AG09309 (cell line): ENCODE measurements around the gene SETBP1.

Source experiments
- DNase-seq: peaks from one replicate; pipeline ENCODE4 v3.0.0-alpha.2; 2010; ENCODE audit warnings: low read depth
- H3K4me3 ChIP-seq: 2 replicates; pipeline ENCODE4 v1.5.1; 2011; ENCODE audit warnings: mild to moderate bottlenecking, low read depth, low read length, moderate library complexity; ENCODE audit not compliant: control insufficient read depth
- CTCF ChIP-seq: IDR thresholded peaks from 2 replicates; pipeline ENCODE4 v1.5.1; 2011; ENCODE audit warnings: mild to moderate bottlenecking, low read depth, low read length, inconsistent platforms; ENCODE audit not compliant: insufficient read depth, control insufficient read depth; ENCODE audit errors: missing control alignments

Gene SETBP1

DNA sequence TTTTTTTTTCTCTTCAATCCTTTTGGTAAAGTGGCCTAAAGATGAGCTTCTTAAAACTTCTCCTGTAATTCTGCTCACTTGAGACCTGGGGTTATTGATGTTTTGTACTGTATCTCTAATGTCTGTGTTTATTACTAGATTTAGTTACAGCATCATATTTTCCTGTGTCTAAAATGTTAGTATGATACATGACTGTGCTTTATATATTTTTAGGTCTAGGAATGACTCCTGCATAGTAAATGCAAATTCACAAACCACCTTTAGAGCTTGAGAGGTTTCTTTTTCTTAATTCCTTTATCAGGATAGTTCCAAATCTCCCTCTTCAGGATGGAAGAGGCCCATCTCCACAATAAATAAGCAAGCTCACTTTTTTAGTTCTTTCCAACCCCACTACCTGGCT is 197.6 kb downstream of the SETBP1 start:
- H3K4me3 ChIP-seq, result no peak overlapping the region
- no peak for DNase-seq
- no peak for TF ChIP-seq CTCF

DNA sequence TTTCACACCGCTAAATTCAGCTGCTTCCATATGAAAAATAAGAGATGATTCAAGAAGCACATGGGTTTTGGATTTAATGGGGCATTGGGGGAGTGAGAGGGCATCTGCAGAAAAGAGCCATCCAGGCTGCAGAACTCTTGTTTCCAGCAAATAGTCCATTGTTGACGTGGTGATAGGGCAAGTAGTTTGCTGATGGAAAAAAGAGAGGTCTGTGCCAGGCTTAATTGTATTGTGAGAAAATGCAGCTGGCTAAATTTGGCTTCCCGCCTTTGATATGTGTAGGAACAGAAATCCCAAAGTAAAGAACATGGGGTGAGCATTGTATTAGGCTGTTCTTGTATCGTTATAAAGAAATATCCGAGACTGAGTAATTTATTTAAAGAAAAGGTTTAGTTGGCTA is 199.5 kb downstream of the SETBP1 start:
- no peak for DNase-seq
- no peak overlapping the region for H3K4me3 ChIP-seq
- no peak for TF ChIP-seq CTCF

DNA sequence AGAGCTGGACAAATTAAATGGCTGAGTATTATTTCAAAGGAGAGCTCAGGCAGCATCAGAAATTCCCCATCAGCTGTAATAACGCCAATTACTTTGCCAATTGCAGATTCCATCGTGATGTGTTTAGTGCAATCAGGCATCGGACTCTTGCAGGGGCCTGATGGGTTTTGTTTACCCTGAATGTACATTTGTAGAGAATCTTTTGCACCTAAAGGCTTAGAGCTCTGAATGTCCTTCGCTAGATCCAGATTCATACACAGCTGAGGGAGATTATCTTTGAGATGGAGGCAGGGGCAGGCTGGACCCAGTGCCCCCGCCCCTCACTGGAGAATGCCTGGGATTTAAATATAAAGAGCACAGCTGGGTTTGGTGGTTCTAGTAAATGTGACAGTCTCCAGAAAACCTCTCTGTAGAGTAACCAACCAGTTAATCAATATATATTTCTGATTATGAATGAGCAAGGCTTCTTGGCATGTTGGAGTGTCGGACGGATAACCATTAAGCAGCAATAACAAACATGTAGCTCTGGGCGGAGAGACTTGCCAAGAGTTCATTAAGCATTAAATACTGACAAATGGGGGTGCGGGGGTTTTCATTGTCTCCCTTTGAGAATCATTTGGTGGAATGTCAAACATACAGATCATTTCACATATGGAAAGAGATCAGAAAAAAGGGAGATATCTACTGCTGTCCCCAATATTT is 200.9 kb downstream of the SETBP1 start:
- no peak for DNase-seq
- no peak overlapping the region for H3K4me3 ChIP-seq
- TF ChIP-seq CTCF, result no peak

GRCh38 chr18:44882163-44882868 is 201.6 kb downstream of the SETBP1 start:
- H3K4me3 ChIP-seq, result no peak overlapping the region

DNA sequence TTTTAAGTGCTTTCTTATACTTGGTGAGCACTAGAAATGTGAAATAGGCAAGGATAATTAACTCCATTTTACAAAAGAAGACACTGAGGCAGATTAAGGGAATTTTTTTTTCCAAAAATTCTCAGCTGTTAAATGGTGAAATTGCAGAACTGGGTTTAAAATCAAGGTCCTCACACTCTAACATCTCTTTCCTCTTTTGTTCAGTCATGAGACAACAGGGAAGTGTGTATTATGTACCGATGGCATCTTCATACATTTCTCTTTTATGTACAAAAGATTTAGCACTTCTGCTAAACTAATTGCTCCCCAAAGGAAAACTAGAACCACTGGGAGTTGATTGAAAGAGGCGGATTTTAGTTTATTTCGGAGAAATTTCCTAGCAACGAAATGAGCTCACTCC is 203.0 kb downstream of the SETBP1 start:
- DNase-seq, result no peak
- TF ChIP-seq CTCF, result no peak
- no peak overlapping the region for H3K4me3 ChIP-seq

More at GRCh38 chr18:44882163-44882868, 201.6 kb downstream of the SETBP1 start:
- no peak for DNase-seq
- no peak for TF ChIP-seq CTCF

- H3K4me3 ChIP-seq, result no peak overlapping the region
- DNase-seq, result no peak
- no peak for TF ChIP-seq CTCF
Observed at GRCh38 chr18:44884431-44884830, 203.7 kb downstream of the SETBP1 start.

GRCh38 chr18:44885507-44885906 is 204.8 kb downstream of the SETBP1 start:
- no peak overlapping the region for H3K4me3 ChIP-seq
- DNase-seq, result no peak
- no peak for TF ChIP-seq CTCF
